Measurements from ENCODE around the gene SMCO4.

The SMCO4 gene

DNA sequence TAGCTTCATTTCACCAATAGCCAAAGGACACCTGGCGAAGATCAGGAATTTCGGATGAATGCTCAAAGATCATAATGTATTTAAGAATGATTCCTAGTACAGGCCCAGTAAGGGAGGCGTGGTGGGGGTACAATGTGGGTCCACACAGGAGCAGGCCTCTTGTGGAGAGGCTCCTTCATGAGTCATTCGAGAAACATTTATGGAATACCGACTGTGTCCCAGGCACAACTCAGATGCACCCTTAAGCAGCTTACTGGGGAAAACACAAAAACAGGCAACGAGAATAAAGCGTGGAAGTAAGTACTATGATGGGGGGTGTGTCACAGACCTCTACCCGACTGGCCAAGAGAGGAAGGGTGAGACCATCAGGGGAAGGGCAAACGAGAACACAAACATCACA lies 44.5 kb downstream of the SMCO4 start:
- DNase-seq = no peak

DNA sequence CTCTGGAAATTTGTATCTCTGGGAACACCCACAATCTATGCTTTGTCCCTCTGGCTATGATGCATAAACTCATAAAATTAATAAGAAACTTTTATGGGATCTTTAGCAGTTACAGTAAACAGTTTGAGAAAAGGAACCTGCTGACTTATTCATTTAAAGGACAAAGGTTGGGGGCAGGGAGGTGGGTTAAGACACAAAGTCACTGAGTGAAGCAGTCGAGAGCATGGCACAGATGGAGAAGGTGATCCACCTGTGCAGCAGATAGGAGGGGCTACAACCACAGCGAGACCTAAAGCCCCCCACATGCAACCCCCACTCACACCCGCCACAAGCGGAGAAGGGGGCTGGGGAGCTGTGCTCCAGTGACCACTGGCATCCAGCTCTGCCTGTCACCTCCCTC lies 45.0 kb downstream of the SMCO4 start:
- no peak for DNase-seq

DNA sequence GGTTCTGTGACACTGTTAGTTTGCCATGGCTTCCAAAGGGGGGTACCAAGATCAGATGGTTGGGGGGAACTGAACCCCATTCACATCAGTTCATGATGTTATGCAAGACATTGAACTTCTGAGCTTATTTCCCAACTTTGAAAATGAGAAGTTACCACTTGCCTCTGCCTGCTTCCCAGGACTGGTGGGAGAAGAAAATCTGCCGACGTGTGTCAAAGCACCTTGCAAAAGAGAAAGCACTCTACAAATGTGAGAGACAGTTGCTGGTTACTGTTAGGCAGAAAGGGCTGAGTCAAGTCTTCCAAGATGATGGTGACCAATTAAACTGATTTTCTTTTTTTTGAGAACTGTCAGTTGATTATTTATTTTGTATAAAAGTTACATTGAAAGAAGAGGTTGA lies 45.6 kb downstream of the SMCO4 start:
- DNase-seq = no peak

DNA sequence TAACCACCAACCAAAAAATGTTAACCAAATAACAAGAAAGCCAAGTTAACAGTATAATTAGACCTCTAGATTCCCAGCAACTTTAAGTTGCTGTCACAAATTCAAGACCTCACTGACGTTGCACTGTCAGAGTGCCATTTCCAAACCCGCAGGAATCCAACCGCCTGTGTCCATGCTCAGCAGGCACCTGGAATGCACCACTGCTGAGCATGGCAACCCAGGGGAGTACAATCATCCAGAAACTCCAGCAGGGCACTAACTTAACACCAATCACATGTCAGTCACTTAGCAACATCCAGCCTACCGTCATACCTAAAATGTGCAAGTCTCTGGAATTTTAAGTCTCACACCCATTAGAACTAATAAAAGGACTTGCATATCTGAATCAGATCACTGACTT lies 48.8 kb downstream of the SMCO4 start:
- no peak for DNase-seq

DNA sequence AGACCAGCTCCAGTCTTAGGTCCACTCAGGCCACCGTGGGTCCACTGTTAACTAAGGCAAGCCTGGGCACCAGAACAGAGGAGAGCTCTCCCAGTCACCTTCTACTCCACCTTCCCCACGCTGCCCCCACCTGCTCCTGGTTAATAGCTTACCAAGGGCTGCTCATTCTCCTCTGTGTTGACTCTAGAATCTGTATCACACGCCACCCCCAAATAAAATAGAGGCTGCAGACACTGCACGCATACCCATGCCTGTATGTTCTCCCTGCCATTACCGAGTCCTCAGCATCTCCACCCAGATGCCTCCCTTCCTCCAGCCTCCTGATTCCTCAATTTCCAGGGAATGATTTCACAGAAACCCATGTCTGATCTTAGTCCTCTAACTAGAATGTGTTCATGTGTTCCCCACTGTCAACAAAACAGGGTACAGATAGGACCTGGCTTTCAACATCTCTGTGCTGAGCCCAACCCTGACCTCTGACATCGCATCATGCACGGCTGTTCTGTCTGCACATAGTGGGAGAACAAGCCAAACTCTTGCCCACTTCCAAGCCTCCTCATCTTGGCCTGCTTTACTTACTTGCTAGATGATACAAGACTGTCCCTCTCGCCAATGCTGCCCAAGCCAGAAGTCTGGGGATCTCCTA lies 49.8 kb downstream of the SMCO4 start:
- DNase-seq = no peak

DNA sequence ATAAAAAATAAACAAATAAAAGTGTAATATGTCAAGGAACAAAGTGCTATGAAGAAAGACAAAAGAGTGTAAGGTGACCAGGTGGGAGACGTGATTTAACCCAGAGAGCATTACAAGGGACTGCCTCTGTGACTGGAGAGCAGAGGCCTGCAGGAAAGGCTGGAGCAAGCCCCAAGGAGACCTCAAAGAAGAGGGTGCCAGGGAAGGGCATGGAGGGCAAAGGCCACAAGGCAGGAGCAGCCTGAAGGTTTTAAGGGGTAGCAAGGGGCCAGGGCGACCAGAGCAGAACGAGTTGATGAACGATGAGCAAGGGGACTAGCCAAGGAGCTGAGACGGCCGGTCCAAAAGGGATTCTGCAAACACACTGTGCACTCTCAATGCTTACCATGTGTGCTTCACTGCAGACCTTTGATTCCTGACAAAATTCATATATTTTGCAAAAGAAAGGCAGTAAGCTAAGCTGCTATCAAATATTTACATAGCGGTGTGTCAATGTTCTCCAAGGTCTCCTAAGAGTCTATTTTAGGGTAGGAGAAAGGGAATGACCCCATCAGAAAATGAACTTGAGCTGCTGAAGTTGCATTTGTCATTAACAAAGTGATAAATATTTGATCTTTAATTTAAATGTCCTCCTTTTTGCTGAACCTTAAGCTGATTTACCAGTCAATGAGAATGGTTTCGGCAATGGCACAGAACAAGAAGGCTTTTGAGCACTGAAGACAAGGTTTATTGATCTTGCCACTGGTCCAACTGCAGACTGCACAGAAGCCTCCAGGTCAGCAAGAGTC lies 50.5 kb downstream of the SMCO4 start:
- no peak for DNase-seq

DNA sequence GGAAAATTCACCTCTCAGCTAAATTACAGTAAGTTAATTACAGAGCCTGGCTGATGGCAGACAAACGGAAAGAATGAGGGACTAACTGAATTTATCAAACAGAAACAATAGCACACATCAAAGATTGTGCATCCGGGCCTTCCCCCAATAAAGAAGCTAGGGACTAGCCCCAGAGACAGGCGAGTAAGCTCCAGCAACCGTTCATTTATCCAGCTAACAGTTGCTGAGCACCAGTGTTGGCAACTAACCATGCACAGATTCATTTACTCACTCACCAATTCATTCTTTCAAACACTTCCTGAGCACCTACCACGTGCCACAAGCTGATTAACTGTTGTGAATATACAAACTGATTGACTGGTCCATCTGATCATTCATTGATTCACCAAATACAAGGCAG lies 51.2 kb downstream of the SMCO4 start:
- no peak for DNase-seq

DNA sequence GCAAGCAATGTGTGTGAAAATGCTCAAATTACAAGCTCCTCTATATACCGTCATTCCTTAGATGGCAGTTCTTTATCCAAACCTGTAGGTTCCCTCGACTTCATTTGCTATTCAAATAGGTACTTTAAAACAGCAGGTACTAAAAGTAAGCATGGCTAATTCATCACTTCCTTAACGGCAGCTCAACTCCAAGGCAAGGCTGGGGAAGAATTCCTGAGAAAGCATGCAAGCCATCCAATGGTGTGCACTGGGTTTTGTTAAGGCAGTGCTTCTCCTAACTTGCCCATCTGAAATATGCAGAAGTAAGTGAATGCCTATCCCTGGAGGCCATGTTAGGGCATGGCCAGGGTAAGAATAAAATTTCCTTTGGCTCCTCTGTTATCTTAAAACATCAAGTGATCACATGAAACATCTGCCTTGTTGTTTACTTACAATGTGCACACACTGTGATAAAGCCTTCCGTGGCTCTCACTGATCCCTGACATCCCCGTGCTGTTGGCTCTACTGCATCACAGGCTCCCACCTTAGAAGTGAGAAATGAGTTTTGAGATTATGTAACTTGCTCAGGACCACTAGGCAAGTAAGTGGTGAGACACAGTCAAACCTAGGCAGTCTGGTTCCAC lies 52.1 kb downstream of the SMCO4 start:
- no peak for DNase-seq

DNA sequence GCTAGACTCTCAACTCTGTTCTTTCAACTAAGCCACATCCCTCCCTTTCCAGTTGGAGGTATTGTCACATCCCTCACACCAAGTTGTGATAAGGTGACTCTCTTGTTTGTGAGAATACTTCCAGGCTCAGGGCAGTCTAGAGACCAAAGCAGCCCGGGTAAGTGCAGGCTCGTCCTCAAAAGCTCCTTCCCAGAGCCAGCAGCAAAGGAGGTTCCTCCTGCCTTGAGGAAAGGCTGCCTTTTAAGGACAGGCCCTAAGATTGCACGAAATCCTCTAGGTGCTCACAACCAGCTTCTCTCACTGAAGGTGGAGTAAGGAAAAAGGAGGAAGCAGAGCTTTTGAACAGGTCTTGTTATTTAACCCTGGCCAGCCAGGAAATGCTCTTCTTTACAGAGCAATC lies 53.4 kb downstream of the SMCO4 start:
- no peak for DNase-seq

DNA sequence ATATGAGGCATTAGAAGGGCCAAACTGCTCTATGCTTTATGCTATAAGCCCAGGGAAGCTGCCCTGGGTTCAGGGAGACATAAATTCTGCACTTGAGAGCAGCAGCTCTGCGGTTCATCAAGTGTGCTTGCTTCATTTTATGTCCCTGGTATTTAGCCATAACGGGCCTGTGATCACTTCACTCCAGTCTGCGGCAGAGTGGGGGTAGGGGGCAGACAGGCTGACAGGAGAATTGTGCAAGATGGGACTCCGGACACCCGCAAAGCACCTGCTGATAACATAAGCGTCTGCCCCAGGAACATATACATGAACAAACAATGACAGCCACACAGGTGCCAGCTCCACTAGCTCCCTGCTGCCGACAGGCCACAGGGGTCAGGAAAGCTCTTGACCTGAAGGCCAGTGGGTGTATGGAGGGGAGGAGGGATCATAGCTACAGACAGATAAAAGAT lies 56.1 kb downstream of the SMCO4 start:
- DNase-seq = no peak

DNA sequence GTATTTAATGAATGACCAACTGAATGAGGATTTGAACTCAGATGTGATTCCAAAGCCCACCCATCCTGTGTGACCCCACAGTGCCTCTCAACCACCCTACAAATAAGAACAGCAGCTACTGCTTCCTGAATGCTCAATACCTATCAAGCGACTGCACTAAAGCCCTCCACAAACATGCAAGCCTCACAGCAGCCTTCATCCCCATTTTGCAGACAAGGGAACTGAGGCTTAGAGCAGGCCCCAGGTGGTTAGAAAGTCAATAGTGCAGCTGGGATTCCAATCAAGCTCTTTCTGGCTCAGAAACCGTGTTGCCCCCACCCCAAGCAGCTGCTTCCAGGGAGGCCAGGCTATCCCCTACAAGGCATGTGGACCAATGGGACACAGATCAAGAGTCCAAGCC lies 57.2 kb downstream of the SMCO4 start:
- no peak for DNase-seq

DNA sequence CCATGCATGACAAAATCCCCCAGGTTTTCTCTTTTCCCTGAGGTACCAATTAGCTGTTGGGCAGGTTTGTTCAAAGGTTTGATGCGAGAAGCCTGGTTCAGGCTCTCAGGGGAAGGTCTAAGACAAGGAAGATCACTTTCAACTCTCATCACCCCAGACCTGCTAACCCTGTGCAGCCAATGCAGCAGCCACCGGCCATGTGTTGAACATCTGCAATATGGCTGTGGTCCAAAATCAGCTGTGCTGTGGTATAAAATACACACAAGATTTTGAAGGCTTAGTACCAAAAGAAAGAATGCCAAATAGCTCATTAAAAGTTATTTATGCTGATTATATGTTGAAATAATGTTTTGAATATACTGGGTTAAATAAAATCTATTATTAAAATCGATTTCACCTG lies 58.5 kb downstream of the SMCO4 start:
- DNase-seq = no peak

DNA sequence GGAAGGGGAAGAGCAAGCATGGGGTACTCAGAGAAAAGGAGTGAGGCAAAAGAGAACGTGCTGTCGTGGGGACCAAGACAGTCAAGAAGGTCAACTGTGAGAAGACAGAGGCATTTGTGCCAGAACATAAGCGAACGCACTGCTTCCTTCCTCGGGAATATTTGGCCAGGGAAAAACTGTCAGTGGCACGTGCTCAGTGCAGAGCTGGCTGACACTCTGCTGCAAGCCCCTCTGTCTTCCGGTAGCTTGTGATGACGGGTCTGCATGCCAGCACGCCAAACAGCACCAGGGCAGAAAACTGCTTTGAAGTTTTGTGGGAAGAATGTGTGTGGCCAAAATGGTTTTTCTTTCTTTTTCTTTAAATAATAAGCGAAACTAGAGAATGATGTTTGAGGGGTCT lies 60.6 kb downstream of the SMCO4 start:
- DNase-seq = no peak

DNA sequence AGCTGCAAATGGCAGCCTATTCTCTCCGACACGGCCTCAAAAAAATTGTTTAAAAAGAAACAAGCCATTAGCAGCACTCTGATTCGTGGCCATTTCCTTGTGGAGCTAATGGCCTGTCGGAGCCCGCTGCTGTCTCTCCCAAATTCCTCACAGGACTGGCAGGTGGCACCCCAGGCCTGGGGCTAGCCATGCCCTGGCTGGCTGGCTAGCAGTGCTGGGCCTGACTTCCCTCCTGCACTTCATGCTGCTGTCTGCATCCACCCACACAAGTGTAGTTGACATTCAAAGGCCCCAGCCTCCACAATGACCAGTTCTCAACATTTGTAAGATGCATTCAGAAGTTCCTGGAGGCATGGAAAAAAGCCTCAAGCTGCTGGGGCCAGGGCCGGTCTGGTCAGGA lies 61.5 kb downstream of the SMCO4 start:
- no peak for DNase-seq

DNA sequence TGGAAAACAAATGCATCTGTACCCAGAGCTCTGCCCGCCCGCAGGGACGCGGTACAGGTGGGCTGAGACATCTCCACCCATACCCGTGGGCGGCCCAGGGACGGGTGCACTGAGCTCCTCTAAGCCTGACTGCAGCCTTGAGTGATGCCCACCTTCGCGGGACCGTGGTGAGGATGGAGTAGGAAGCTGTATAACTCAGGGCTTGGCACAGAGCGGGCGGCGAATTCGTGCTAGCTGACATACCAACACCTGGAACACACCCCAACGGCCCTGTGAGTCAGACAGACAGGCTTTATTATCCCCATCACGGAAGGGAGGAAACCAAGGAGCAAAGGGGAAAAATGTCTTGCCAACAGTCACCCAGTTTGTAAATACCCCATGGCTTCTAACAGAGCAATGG lies 61.9 kb downstream of the SMCO4 start:
- no peak for DNase-seq

DNA sequence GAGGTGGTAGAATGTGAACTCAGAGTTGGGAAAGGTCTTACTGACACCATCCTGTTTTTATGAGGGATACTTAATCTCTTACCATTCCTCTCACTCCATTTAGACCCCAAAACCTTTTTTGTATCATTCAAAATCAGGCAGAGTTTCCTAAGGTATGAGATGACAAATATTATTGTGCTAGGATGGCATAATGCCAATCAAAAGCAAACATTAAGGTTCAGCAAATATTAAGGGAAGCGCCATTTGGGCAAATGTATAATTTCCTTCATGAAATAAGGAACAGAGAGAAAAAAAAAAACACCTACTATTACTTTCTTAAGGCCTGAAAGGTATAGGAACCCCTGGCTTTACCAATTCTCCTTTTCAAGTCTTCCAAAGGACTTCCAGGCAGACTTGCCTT lies 62.4 kb downstream of the SMCO4 start:
- DNase-seq = no peak

DNA sequence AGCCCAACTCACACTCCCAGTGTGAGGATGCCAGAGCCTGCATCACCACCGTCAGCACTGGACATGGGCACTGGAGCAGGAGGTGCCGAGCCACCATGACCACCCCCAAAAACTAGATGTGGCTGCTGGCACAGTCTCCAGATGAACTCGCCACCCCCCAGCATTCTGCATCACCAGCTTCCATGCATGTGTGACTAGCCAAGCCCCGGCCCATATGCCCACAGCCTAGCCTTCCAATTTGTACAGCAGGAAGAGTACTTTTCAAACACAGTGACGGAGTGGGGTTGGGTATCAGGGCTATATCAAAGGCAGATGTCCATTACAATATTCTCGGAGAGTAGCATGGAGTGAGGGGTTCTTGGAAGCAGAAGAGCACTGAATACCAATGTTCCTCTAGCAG lies 62.9 kb downstream of the SMCO4 start:
- no peak for DNase-seq

DNA sequence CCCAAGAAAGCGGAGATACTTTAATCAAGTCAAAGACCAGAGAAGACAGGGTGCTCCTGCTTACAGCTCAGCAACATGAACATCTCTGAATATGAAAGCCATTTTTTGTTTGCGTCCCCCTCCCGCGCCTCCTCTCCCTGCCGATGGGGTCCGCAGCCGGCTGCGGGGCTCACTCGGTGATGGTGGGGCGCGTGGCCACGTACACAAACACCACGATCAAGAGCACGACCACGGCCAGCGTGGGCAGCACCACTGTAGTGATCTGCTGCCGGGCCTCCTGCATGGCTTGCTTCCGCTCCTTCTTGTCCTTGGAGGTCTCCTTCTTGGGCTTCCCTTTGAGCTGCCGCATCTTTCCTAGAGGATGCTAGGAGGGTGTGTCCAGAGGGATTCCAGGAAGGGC lies 64.3 kb downstream of the SMCO4 start:
- DNase-seq = no peak

DNA sequence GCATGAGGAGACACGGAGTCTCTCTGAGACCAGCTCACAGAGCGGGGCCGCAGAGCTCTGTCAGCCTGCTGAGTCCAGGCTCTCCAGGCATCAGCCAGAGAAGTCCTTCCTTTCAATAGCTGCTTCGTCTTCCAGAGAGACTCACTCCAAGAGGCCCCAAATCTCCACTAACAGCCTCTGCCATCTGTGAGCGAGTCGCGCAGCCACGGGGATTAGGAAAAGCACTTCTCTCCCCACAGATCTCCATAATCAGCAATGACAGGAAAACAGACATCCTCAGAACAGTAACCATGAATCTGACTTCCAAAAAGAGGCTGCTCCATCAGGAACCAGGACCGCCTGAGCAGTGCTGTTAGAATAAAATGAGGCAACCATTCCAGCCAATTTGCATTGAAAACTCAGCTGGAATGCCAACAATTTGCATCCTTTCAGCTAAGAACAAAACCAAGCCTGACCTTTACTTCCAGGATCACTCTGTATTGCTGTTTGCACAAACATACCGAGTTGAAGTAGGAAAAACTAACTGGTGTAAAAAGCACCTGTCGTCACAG lies 65.4 kb downstream of the SMCO4 start:
- no peak for DNase-seq

DNA sequence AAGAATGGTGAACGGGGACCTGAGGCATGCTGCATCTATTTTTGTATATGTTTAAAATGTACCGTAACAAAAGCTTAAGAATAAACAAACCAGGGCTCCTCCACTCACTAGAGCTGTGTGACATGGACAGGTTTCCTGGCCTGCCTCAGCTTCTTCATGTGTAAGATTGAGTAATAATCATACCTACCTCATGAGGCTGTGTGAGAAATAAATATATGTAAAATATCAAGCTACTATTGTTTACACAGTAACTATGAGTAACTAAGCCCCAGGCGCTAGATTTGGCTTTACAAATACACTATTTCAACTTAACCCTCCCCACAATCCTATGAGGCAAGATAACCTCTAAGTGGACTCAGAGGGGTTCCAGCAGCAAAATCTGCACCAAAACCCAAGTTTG lies 66.4 kb downstream of the SMCO4 start:
- no peak for DNase-seq

DNA sequence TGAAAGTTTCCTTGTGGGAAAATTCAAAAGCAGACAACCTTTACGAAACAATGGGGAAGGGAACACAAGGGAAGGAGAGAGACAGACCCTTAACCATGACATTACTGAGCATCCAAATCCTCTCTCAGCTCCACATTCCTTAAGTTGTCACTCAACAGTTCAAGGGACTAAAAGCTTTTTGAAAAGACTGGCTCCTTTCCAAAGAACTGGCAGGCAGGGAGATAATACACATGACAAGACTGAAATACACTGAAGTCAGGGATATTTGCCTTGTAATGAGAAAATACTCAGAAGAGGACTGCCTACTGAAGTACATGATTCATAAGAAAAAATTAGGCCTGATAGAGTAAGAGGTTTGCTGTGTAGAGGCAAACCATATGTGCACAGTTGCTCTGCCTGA lies 69.1 kb downstream of the SMCO4 start:
- DNase-seq = no peak

DNA sequence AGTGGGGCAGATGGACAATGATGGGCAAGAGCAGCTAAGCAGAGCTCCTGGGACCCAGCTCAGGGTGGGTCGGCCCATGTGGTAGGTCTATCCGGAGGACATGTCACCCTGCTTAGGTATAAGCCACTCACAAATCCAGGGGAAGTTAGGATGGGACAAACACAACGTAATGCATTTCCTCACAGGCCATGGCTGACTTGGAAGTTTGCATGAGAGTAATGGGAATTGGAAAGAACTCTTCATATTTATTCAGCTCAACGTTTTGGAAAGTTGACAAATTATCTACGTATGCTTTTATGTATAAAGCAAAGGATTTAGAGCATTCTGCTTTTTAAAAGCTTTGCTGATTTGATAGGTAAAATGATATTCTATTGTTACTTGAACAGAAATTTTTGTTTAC lies 74.9 kb downstream of the SMCO4 start:
- no peak for DNase-seq

DNA sequence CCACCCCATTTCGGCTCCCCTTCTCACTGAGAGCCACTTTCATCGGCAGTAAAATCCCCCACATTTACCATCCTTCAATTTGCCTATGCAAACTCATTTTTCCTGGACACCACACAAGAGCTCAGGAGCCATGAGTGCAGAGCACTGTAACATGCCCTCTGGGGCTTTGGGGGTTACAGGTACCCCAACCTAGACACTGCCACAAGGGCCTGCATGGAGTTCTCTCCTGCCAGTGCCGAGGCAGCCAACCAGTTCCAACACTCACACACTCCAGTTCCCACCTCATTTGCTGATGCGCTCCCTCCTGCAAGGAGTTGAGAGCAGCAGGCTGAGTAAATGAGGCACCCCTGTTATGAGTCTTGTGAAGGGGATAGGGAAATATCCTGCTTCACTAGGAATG lies 76.1 kb downstream of the SMCO4 start:
- no peak for DNase-seq

DNA sequence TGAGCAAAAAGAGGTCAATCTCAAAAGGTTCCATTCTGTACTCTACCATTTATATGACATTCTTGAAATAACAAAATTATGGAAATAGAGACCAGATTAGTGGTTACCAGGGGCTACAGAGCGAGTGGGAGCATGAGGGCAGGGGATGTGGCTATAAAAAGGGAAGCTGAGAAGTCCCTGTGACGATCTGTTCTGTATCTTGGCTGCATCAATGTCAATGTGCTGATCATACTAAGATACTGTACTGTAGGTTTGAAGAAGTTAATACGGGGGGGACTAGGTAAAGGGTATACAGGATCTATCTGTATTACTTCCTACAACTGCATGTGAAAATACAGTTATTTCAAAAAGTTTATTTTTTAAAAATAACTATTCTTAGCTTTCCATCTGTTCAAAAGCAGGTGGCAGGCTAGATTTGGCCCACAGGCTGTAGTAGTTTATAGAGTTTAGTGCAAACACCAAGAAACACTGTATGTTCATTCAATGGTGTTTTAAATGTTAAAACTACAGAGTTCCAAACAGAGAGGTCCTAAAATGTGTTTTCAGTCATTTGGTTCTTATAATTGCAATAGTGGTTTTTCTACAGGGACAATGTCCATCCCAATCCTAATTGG lies 78.2 kb downstream of the SMCO4 start:
- DNase-seq = no peak

Data from CD4-positive, alpha-beta T cell treated with Interleukin-6 for 4 hours (primary cell).